ENCODE data around the gene ACOT8. TPM values are rescaled to one million over a fixed set of nuclear protein-coding genes. Genes with fewer than 3 reads are reported as not detected.

ACOT8 gene
- total RNA-seq, 1 experiment from 2014 or later = 19.5 TPM

DNA sequence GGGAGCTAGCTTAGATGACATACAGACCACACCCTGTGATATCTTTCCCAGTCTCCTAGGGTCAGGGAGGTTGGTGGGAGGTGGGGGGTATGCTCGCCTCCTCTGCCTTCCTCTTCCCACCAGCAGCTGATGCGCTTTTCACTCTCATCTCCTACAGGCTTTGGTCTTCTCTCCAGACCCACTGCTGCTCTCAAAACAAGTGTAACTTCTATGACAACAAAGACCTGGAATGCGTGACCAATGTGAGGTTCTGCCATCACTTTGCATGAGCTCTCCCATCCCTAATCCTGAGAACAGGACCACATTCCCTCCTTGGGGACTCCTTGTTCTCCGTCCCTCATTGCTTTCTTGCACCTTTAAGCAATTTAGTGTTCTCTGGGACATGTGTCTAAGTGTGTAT is 36.6 kb upstream of the ACOT8 start:
- no peak overlapping the region for H3K27ac Mint-ChIP-seq (ENCODE audit: low read depth, unreplicated experiment)
- no peaks in the 10 kb centered on the region for H3K9me3 Mint-ChIP-seq (ENCODE audit: unreplicated experiment)
- no TSS peak for BruUV-seq (replicated peaks)
- no peak for DNase-seq (ENCODE audit: unreplicated experiment)
- TF ChIP-seq, protein P1, sequence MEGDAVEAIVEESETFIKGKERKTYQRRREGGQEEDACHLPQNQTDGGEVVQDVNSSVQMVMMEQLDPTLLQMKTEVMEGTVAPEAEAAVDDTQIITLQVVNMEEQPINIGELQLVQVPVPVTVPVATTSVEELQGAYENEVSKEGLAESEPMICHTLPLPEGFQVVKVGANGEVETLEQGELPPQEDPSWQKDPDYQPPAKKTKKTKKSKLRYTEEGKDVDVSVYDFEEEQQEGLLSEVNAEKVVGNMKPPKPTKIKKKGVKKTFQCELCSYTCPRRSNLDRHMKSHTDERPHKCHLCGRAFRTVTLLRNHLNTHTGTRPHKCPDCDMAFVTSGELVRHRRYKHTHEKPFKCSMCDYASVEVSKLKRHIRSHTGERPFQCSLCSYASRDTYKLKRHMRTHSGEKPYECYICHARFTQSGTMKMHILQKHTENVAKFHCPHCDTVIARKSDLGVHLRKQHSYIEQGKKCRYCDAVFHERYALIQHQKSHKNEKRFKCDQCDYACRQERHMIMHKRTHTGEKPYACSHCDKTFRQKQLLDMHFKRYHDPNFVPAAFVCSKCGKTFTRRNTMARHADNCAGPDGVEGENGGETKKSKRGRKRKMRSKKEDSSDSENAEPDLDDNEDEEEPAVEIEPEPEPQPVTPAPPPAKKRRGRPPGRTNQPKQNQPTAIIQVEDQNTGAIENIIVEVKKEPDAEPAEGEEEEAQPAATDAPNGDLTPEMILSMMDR (IDR thresholded peaks at IDR 0.05; ENCODE audit: unreplicated experiment) = no peak
- H3K36me3 Mint-ChIP-seq (ENCODE audit: insufficient read depth, unreplicated experiment) = peaks cover 16% of the 10 kb centered on the region
- POLR2A ChIA-PET = interaction anchor here (0.6 to 6.3 kb wide), 8 partner anchors 8 to 61 kb away, joined by 3 to 74 read pairs (median 4); partner anchors contain the start of genes PCIF1, SNX21 and ZSWIM1
- CTCF ChIA-PET = interaction anchor here (0.6 to 6.0 kb wide), 3 partner anchors 76 to 674 kb away, joined by 3 to 22 read pairs (median 8); no protein-coding TSS in a partner anchor
- no peak overlapping the region for H3K4me3 Mint-ChIP-seq (ENCODE audit: unreplicated experiment)
- peaks cover 6% of the 10 kb centered on the region for H3K4me1 Mint-ChIP-seq (ENCODE audit: insufficient read depth, unreplicated experiment)
- intact Hi-C loops (cut with micrococcal nuclease) = loop anchor here (2.0 kb wide), 1 partner anchor 41 kb away; the partner anchor contains the start of gene PCIF1
- H3K27me3 Mint-ChIP-seq (ENCODE audit: insufficient read depth, unreplicated experiment) = no peaks in the 10 kb centered on the region

DNA sequence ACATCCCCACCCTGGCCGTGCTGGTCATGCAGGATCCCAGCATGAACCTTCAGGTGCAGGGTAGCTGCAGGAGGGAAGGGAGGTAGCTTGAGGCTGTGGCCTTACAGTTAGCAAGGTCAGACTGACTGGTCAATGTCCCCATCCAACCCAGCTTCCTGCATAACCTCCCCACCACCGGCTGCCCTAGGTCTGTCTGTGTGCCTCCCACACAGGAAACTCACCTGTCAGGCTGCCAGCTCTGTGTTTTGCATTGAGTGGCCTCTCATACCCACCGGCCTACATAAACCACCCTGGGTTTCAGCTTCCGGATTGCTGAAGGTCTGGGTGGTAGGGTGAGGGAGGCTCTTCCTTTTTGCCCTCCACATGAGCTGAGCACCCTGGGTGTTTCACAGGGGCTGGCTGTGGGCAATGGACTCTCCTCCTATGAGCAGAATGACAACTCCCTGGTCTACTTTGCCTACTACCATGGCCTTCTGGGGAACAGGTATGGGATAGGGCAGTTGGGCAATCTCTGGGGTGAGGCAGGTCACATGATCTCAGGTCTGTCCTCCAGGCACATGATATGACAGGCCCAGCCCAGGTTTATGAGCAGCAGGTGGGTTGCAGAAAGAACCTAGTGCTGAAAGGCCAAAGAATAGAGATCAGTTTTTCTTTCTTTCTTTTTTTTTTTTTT is 35.8 kb upstream of the ACOT8 start:
- TF ChIP-seq, protein P1 (IDR thresholded peaks at IDR 0.05; ENCODE audit: unreplicated experiment) = no peak
- Mint-ChIP-seq H3K9me3 (ENCODE audit: unreplicated experiment) (no peaks in the 10 kb centered on the region), H3K36me3 (ENCODE audit: insufficient read depth, unreplicated experiment) (peaks cover 16% of the 10 kb centered on the region), H3K27me3 (ENCODE audit: insufficient read depth, unreplicated experiment) (no peaks in the 10 kb centered on the region), H3K4me3 (ENCODE audit: unreplicated experiment) (peak overlapping the region; percentile 95), H3K4me1 (ENCODE audit: insufficient read depth, unreplicated experiment) (peaks cover 6% of the 10 kb centered on the region), H3K27ac (ENCODE audit: low read depth, unreplicated experiment) (peak overlapping the region; percentile 39)
- intact Hi-C loops (cut with micrococcal nuclease) = loop anchor here (1.0 to 2.0 kb wide), 2 partner anchors 42 to 70 kb away; partner anchors contain the start of gene PCIF1
- BruUV-seq (replicated peaks) = no TSS peak
- POLR2A ChIA-PET = interaction anchor here (0.7 to 6.3 kb wide), 8 partner anchors 9 to 78 kb away, joined by 3 to 74 read pairs (median 22); partner anchors contain the start of genes ACOT8, PCIF1, SNX21 and ZNF335
- CTCF ChIA-PET = interaction anchor here (0.6 to 6.0 kb wide), 12 partner anchors 8 to 666 kb away, joined by 3 to 22 read pairs (median 5); partner anchors contain the start of genes PCIF1 and ZSWIM1
- no peak for DNase-seq (ENCODE audit: unreplicated experiment)

DNA sequence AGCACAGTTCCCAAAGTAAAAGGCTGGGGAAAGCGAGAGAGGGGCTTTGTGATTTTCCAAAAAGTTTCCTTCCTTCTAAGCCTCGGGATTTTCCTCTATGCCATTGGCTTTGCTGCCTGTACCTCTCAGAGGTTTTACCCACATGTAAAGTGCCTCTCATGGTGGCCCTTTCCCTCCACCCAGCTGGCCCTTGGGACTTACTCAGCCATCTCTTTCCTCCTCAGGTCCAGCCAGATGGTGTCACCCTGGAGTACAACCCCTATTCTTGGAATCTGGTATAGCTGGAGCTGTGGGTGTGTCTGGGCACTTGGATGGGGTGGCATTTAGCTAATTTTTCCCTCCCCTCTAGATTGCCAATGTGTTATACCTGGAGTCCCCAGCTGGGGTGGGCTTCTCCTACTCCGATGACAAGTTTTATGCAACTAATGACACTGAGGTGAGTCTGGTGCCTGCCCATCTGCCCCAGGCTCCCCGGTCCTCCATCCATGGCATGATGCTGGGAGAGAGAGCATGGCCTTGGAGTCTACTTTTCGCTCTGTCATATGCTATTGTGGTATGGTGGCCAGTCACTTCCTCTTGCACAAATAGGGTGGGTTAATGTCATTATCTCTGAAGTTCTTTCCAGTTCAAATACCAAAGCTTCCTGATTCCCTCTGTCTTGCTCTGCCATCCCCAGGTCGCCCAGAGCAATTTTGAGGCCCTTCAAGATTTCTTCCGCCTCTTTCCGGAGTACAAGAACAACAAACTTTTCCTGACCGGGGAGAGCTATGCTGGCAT is 35.0 kb upstream of the ACOT8 start:
- intact Hi-C loops (cut with micrococcal nuclease) = loop anchor here (1.0 to 2.0 kb wide), 2 partner anchors 43 to 71 kb away; partner anchors contain the start of gene PCIF1
- Mint-ChIP-seq H3K4me3 (ENCODE audit: unreplicated experiment) (peak overlapping the region; percentile 95), H3K9me3 (ENCODE audit: unreplicated experiment) (no peaks in the 10 kb centered on the region), H3K36me3 (ENCODE audit: insufficient read depth, unreplicated experiment) (peaks cover 10% of the 10 kb centered on the region), H3K27ac (ENCODE audit: low read depth, unreplicated experiment) (peak overlapping the region; percentile 39), H3K27me3 (ENCODE audit: insufficient read depth, unreplicated experiment) (no peaks in the 10 kb centered on the region), H3K4me1 (ENCODE audit: insufficient read depth, unreplicated experiment) (peaks cover 6% of the 10 kb centered on the region)
- CTCF ChIA-PET = interaction anchor here (0.6 to 6.0 kb wide), 14 partner anchors 9 to 667 kb away, joined by 3 to 22 read pairs (median 4); partner anchors contain the start of genes PCIF1 and ZSWIM1
- POLR2A ChIA-PET = interaction anchor here (0.7 to 6.3 kb wide), 11 partner anchors 10 to 101 kb away, joined by 3 to 74 read pairs (median 12); partner anchors contain the start of genes ACOT8, DNTTIP1, PCIF1 and SNX21
- DNase-seq (ENCODE audit: unreplicated experiment) = peak; percentile 25
- no TSS peak for BruUV-seq (replicated peaks)
- TF ChIP-seq, protein P1 (IDR thresholded peaks at IDR 0.05; ENCODE audit: unreplicated experiment) = peak; percentile 17

Data from MCF 10A (cell line).